Germinal center (tissue), 1 donor: ENCODE results near the gene PPP4C.

ENCODE experiments used
- DNase-seq: peaks from one replicate; pipeline ENCODE4 v3.0.0; 2012; ENCODE audit warnings: mixed read lengths, low spot score

The PPP4C gene

DNA sequence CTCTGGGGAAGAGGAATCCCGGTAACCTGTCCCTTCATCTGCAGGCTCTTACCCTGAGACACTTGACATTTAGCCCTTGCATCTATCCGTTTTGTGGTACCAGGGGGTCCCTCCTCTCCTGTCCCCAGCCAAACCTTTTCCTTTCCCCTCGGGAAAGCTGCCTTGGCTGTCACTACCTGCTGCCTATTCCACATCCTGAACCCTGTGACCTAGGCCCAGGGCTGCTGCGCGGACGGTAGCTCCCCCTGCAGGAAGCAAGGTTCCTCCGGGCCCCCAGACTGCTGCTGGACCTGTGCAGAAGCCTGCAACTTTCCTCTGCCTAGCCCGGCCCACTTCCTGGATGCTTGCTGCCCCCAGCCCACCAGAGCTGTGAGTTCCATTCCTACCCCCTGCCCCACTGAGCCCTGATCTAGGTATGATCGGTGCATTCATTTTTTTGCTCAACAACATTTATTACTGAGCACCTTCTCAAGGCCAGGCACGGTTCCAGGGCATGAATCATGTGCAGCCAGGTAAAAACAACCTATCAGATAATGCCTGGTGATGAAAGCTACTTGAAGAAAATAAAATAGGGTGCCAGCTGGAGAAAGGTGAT is 20.7 kb upstream of the PPP4C start:
- DNase-seq, result peak; percentile 70

DNA sequence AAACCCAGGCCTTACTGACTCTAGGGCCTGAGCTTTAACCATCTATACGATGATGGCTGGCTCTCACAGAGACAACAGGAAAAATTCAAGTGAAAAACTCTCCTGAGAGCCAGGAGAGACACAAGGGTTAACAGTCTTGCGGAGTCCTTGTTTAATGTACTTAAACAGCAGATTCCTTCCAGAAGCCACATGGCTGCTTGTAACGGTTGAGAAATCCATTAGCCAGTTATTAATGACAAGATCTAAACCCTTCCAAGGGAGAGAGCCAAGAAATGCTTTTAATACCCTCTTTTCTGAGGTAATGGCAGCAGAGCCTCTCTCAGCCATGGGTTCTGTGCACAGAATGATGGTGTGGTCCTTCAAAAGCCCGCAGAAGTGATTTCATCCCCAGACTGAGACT is 15.4 kb upstream of the PPP4C start:
- DNase-seq, result no peak

DNA sequence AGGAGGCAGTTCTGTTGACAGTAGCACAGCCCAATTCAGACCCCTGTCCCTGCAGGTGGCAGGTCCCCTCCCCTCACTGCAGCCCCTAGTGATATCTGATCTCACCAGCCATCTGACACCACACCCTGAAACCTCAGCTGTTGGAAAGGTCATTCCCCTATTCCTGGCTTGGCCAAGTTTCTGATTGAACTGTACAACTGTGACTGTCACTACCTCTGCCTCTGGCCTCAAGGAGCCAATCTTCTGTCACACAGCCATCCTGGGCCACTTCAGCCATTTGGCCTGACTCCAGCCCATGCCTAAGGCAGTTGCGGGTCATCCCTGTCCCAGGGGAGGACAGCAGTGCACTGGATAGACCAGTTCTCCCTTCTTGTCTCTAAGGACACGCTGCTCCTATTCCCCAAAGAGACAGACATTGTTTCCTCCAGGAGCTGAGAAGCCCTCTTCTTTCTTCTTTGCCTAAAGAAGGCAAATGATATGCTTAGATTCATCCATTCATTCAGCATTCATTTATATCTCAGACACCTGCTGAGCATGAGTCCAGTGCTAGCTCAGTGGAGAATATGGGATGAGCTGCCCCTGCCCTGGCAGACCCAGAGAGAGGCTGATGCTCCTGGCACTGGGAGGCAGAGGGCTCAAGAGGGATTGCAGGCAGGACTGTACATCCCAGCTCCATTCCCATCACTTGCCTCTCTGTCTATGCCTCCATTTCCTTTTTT is 14.8 kb upstream of the PPP4C start:
- DNase-seq, result no peak

DNA sequence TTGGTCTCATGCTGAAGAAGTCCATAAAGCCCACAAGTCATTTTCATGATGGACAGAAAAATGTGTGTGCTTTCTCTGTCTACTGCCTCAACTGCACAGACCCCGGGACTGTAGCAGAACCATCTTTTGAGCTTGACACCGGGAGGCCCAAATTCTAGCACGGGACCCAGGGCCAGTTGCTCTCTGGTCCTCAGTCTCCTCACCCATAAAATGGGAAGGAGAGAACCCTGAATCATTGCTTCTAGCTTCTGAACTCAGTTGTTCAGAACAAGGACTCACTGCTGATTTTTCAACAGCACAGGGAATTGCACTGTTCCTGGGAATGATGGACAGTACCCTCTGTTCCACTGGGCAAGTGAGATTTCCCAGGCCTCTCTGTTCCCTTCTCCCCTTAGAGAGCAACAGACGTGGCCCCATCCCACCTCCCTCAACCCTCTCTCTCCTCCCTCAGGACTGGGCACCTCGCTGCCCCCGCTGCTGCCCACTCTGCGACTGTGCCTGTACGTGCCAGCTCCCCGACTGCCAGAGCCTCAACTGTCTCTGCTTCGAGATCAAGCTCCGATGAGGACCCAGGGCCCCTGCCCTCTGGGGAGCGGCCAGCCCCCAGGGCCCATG is 12.4 kb upstream of the PPP4C start:
- DNase-seq, result no peak

DNA sequence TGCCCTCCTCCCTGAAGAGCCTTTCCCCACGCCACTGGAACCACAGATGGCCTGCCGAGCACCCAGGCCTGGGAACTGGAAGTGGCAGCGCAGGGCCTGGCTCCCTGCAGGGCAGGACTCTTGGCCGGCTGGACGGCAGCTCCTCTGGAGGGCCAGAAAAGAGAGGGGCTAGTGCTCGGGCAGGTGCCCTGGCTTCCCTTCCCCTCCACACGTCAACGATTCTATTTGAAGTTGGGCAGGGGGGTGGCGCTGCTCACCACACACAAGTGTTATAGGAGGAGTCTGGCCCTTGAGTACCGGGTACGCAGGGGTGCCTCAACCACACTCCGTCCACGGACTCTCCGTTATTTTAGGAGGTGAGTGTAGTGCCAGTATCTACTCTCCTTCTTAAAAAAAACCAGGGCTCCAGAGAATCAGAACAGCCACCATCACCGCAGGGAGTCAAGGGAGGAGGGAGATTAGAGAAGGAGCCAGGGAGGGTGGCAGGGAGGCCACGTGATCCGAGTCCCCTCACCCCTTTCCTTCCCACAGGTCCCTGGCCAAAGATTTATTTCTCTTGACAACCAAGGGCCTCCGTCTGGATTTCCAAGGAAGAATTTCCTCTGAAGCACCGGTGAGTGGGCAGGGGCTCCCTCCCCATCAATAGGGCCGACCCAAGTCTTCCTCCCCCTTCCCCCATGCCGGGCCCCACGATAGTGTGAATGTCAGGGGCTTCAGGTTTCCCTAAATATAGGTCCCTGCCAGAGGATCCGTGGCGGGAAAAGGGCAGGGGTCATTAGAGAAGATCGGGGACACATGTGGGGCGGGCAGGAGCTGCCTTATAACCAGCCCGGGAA is 11.7 kb upstream of the PPP4C start:
- peak; percentile 69 for DNase-seq

DNA sequence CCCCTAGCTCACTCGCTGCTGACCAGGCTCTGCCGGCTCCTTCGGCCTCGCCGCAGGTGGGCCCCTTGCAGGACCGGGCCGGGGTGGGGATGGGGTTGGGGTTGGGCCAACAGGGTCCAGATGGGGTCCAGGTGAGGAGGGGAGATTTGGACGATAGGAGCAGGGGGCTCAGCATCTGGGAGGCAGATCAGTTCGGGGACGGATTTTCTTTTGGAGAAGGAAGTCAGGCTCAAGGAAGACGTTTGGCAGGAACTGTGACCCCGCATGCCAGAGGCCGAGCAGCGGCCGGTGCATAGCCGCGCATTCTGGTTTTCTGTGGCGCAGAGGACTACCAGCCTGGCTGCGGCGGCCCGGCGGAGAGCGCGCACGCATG is 11.1 kb upstream of the PPP4C start:
- peak; percentile 28 for DNase-seq

DNA sequence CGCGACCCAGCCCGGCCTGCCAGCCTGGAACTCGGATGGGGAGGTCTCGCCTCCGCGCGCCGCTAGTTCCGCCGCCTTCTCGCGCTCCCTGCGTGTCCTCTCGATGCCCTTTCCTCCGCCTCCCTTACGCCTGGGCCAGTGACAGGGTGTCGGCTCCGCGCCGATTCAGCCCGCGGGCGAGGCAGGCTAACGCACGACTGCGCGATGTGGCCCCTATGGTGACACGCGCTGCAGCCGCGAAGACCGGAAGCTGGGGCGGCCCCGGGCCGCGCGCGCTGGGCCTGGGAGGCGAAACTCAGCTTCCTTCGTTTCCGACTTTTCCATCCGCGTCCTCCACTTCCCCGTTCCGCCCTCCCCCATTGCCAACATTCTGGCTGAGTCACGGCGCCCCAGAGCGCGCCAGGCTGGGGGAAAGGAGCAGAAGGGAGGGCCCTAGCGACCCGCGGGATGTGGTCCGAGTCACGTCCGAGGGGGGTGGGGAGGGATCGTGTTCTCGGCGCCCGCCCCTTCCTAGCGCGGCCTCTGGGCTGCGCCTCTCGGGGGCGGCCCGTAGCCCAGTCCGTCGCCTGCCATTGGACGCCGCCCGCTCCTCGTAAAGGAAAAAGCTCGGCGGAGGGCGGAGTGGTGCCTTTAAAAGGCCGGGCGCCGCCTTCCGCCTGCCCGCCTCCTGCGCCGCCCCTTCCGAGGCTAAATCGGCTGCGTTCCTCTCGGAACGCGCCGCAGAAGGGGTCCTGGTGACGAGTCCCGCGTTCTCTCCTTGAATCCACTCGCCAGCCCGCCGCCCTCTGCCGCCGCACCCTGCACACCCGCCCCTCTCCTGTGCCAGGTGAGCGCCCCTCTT is 10.5 kb upstream of the PPP4C start, which contains the start of gene ALDOA:
ALDOA (plus strand) TSS at position 659 of the 841 bp plus-strand sequence. CDS start 1,138 bp downstream, outside the sequence.
- DNase-seq, result peak; percentile 96

DNA sequence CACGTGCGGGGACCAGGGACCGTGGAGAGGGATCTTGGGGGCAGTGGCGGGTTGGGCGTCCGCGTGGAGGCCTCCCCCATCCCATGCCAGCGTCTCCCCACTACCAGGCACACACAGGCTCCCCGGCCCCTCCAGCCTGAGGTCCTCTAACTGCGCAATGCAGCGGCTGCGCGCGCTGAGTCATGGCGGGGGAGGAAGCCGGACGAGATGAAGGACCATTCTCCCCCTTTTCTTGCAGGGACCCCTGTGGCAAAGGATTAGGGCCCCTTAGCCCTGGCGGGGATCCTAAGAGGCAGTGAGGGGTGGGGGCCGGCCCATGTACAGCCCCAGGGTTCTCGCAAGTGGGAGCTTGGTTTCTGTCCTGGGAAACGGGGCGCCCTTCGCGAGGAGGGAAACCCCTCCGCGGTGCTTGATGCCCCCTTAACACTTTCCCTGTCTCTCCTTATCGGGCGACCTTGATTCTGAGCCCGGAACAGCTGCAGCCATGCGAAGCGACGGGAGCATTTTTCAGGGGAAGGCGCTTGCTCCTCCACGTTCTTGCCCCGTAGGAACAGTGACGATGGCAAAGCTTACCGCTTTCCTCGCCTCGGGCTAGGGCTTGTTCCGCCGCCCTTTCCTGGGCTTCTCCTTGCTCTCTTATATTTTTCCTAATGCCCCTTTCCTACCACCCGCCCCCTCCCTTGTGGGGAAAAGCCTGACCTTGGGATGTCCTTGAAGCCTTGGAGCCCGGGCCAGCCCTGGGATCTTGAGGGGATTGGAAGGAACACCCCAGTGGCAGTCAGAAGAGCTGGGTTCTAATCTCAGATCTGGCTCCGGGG is 9.6 kb upstream of the PPP4C start:
- no peak for DNase-seq

DNA sequence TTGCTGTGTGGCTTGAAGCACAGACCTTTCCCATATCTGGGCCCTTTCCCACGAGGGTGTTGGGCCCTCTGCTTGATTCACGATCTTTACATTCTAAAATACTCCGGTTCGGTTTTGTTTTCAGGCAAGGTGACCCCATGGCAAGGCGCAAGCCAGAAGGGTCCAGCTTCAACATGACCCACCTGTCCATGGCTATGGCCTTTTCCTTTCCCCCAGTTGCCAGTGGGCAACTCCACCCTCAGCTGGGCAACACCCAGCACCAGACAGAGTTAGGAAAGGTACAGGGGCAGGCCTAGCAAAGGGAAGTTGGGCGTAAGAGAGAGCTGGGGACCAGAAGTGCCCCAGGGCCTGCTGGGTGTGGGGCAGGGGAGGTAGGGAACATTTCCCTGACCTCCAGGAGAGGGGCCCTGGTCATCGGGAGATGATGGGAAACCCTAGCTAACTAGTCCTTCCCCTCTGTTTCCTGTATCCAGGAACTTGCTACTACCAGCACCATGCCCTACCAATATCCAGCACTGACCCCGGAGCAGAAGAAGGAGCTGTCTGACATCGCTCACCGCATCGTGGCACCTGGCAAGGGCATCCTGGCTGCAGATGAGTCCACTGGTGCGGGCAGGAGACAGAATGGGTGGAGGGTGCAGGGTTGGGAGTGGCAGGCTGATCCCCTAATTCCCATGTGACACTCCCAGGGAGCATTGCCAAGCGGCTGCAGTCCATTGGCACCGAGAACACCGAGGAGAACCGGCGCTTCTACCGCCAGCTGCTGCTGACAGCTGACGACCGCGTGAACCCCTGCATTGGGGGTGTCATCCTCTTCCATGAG is 8.8 kb upstream of the PPP4C start:
- DNase-seq, result no peak

DNA sequence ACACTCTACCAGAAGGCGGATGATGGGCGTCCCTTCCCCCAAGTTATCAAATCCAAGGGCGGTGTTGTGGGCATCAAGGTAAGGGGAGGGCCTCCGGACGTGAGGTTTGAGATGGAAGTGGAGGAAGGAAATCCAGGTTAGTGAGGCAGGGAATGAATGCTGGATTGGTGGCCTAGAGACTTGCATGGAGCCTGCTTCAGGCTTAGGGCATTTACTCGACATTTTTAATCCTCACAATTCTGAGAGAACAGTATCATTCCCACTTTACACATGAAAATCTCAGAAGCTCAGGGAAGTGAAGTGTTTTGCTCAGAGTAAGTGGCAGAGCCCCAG is 8.2 kb upstream of the PPP4C start:
- no peak for DNase-seq

DNA sequence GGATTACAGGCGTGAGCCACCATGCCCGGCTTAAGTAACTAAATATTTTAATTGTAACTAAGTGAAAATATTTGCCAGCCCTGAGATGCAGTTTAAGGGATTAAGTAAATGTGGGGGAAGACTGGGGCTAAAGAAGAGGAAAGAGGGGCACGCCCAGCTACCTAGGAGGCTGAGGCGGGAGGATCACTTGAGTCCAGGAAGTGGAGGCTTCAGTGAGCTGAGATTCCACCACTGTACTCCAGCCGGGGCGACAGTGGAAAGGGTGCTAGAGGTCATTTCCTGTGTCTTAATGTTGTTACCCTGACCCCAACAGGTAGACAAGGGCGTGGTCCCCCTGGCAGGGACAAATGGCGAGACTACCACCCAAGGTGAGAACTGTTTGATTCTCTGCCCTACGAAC is 7.5 kb upstream of the PPP4C start:
- no peak for DNase-seq

DNA sequence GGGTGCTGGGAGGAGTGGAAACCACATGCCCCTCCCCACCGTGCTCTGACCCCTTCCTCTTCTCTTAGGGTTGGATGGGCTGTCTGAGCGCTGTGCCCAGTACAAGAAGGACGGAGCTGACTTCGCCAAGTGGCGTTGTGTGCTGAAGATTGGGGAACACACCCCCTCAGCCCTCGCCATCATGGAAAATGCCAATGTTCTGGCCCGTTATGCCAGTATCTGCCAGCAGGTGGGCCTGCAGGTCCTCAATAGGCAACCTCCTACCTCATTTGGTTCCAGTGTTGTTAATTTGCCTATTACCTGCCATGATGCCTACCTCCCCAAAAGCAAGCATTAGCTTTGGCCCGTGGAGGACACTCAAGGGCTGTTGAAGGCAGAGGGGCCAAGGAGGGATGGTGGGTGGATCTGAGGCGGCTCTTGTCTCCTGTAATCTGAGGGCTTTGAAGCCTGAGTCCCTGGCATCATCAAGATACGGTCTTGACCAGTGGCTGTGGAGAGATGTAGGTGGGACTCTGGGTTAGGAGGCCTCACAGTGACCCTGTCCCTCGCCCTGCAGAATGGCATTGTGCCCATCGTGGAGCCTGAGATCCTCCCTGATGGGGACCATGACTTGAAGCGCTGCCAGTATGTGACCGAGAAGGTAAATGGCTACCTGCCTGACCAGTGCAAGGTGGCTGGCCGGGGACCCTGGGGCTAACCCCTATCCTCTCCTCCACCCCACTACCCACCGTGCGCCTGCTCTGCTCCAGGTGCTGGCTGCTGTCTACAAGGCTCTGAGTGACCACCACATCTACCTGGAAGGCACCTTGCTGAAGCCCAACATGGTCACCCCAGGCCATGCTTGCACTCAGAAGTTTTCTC is 6.8 kb upstream of the PPP4C start:
- peak; percentile 51 for DNase-seq

DNA sequence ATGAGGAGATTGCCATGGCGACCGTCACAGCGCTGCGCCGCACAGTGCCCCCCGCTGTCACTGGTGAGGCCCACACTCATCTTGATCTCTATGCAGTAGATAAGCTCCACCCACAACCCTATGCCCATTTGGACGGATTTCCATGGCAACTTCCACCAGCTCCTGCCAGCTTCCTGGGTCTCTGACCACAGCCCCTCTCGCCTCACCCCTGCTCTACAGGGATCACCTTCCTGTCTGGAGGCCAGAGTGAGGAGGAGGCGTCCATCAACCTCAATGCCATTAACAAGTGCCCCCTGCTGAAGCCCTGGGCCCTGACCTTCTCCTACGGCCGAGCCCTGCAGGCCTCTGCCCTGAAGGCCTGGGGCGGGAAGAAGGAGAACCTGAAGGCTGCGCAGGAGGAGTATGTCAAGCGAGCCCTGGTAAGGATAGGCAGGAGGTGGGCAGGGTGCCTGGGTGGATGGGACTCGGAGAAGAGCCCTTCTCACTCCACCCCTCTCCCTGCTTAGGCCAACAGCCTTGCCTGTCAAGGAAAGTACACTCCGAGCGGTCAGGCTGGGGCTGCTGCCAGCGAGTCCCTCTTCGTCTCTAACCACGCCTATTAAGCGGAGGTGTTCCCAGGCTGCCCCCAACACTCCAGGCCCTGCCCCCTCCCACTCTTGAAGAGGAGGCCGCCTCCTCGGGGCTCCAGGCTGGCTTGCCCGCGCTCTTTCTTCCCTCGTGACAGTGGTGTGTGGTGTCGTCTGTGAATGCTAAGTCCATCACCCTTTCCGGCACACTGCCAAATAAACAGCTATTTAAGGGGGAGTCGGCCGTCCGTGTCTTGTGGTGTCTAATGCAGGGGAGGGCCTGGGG is 6.0 kb upstream of the PPP4C start:
- DNase-seq, result no peak

DNA sequence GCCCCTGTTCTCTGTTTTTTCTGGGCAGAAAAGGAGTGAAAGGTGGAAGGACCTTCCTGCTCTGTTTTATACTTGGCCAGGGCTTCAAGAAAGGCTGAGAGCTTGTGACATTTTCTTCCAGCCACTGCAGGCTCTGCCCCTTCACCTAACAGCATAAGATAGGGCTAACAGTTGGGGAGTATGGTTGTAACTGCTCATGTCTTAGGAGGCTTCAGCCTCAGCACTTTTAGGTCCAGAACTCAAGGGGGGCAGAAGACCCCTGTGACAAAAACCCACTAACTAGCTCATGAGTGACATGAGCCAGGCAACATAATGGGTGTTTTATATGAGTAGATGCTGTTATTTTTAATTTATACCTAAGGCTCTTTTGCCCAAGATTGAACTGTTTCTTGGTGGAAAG is 5.3 kb upstream of the PPP4C start:
- DNase-seq, result no peak

DNA sequence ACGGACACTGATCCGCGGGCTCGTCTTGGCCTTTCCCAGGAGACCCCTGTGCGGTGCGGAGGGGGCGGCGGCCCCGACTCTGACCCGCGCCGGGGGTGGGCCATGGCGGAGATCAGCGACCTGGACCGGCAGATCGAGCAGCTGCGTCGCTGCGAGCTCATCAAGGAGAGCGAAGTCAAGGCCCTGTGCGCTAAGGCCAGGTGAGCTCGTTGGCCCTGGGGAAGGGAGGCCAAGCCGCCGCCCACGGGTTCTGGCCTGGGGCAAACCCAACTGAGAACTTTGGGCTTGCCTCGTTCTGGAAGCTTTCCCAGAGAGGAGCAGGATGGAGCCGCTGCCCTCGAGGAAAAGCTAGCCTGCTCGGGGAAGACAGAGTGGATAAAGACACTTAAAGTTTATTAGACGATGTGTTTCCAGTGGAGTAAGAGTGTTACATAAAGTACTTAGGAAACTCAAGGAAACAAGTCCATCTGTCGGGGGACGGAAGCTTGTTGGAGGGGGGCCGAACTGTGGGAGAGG is 540 bp downstream of the PPP4C start:
- DNase-seq, result peak; percentile 42

DNA sequence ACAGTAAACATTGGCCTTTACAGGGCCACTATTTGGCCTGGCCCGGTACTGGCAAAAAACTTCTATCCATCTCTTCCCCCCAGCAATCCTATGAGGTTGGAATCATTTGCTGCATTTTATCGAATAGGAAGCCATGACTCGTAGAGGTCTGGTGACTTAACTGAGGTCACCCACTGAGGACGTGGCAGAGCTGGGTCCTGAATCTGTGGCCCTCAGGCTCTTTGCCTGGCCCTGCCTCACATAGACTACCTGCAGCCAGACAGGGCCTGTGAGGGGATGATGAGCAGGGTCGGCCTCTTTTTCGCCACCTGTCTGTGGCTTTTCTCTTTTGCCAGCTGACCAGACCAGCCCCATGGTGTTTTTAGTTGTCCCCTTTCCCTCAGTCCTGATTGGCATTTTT is 1.9 kb downstream of the PPP4C start:
- DNase-seq, result no peak

DNA sequence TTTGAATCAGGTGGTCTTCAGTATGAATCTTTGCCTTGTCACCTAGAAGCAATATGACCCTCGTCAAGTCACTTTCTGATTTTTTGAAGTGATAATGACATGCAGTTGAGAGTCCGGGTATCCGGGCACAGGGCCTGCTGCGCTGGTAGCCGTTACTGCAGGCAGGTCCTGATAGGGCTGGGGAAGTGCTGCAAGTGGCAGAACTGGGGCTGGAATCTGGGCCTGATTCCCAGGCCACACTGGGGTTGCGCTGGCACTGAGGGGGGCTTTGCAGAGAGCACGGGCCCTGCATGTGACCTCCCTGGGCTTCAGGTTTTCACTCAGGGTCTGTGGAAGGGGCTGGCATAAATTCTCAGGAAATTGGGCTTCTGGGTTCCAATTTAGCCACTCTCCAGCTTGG is 3.0 kb downstream of the PPP4C start:
- no peak for DNase-seq

DNA sequence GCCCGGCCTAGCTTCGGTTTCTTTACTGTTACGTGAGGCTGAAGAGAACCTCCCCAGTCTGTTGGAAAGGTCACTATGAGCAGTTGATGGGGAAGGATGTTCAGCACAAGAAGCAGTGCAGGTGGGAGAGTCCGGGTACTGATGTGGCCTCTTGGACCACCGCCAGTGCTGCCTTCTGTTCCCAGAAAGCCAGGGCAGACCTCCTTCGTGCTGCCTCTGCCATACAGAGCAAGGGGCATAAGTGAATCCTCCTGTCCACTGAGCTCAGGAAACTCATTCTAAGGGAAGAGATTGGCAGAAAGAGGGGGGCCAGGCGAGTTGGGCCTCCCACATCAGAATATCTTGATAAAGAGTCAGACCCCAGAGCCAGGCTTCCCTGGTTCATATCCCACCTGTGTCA is 3.7 kb downstream of the PPP4C start:
- DNase-seq, result no peak
